Measurements from ENCODE around the gene ZNF829. TPM values are rescaled to one million over a fixed set of nuclear protein-coding genes. Genes with fewer than 3 reads are reported as not detected.

ZNF829 gene
- total RNA-seq: 1.9 and 2.3 TPM in 2 replicates

DNA sequence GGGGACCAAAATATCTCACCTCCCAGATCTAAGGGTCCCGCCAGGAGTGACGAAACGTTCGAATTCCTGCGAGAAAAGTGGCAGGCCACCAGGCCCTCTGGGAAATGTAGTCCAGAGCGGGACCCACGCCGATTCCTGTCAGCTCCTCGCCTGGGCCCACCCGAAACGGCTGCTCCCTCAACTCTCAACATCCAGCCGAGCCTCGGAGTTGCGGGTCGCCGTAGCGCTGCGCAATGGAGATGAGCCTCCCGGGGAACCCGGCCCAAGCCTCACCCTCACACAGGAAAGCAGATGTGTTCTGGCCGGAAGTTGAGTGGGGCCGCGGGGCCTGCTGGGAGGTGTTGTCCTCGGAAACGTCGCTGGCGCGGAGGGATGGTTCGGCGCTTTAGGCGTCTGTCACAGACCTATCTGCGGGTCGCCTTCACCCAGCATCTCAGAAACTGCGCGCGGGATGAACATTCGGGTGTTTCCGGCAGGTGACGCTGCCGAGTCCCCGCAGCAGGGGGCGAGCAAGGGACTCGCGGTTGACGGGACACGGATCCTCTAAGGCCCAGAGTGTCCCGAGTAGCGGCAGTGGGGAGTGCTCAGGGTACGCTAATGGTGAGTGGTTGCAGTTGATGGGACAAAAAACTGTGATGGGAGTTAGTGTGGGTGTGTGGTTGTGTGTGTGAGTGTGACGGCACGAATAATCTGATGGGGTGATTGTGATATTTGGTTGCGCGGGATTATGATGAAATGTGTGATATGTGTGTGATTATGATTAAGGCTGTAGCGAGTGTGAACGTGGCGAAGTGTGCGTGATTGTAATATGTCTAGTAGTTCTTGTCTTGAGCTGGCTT lies at the start of gene ZNF829, which contains the start of gene ZNF568:
TSS of gene ZNF829 (minus strand) at position 300 of the 839 bp plus-strand sequence. CDS start 1,124 bp downstream, outside the sequence.
TSS of gene ZNF568 (plus strand) at position 341 of the 839 bp plus-strand sequence. CDS start 6,439 bp downstream, outside the sequence.

DNA sequence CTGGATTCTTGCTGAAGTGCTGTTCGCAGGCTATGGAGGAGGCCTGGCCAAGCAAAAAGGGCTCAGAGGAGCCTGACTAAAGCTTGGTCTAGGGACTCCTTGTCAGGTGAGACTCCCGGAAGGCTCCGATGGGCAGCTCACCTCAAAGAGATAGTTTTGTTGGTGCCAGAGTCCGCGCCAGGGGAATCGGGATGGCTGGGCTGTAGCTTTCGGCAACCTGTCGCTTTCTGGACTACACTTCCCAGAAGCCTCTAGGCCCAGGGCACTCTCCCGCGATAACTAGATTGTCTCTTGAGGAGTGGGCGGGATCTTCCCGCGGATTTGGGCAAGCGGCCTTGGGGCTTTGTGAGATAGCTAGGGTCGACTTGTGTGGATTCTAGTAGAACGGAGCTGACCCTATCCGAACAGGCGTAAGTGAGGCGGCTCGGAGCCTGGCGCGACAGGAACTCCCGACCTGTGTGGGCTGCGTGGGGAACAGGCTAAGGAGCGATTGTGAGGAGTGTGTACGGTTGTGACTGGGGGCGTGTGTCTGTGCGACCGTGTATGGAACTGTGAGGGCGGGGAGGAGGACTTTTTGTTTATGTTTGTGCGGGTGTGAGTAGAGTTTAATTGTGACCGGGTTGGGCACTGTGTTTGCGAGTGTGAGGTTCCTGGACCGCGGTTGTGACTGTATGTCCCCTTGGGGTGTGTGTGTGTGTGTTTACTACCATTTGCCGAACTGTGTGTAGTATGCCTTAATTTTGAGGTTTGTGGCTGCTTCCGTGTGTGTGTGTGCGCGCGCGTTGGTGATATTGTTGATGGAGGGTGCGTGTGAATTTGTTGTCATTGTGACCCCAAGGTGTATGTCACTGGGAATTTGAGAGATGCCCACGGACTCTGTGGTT lies 65.3 kb downstream of the ZNF829 start, which contains the start of gene ZNF345:
TSS of gene ZNF345 (plus strand) at position 318 of the 884 bp plus-strand sequence. CDS start 25,955 bp downstream, outside the sequence.

Other genes with a start within 250 kb of the ZNF829 start
- gene ZNF461, start 249.5 kb downstream of the ZNF829 start, total RNA-seq: 4.0 and 6.0 TPM in 2 replicates
- gene ZNF567, start 228.7 kb downstream of the ZNF829 start, total RNA-seq: 2.5 and 13.0 TPM in 2 replicates
- 0.29 and 0.35 TPM in 2 replicates for gene ZNF850, start 143.5 kb downstream of the ZNF829 start, total RNA-seq
- gene ZNF790, start 77.9 kb downstream of the ZNF829 start, total RNA-seq: 1.7 and 2.7 TPM in 2 replicates
- gene ZNF345, start 65.4 kb downstream of the ZNF829 start, total RNA-seq: 0.53 and 0.58 TPM in 2 replicates
- gene ZNF568, start within 50 bp of the ZNF829 start, total RNA-seq: 3.5 and 3.7 TPM in 2 replicates
- 1.6 and 4.6 TPM in 2 replicates for gene ZNF420, start 162.1 kb upstream of the ZNF829 start, total RNA-seq

Measured in myometrial cell (primary cell).